Breast epithelium (tissue), 4 donors: ENCODE results near the gene PGBD5. TPM values are rescaled to one million over a fixed set of nuclear protein-coding genes. Genes with fewer than 3 reads are reported as not detected.

Experiments used
- DNase-seq, 2 donors: peaks; one replicate each; pipeline ENCODE4 v3.0.0-alpha.2; 2019; ENCODE audit warnings: low spot score in 2 of 2
- H3K27ac ChIP-seq, 2 donors: fragments of 200-600 bp; sonication (generic) in 1 of 2; one replicate each; pipeline ENCODE4 v1.5.1; 2016 to 2019; ENCODE audit warnings: mild to moderate bottlenecking in 1 of 2
- H3K27me3 ChIP-seq, 2 donors: fragments of 200-600 bp; sonication (generic) in 1 of 2; one replicate each; pipeline versions ENCODE4 v1.5.1 to v1.6.0; 2017 to 2019; ENCODE audit warnings: control low read depth in 1 of 2, mild to moderate bottlenecking in 1 of 2
- H3K36me3 ChIP-seq: fragments of 200-600 bp; one replicate; pipeline ENCODE4 v1.5.1; 2019
- H3K4me1 ChIP-seq, 2 donors: fragments of 200-600 bp; sonication (generic); one replicate each; pipeline ENCODE4 v1.5.1; 2016 to 2019; ENCODE audit warnings: control low read depth in 1 of 2
- H3K4me3 ChIP-seq, 3 donors: fragments of 200-600 bp; sonication (generic); 1 replicate in 2 of 3; 2 replicates in 1 of 3; pipeline ENCODE4 v1.5.1; 2016 to 2019; ENCODE audit warnings: mild to moderate bottlenecking in 3 of 3, moderate library complexity in 2 of 3
- H3K9me3 ChIP-seq, 2 donors: fragments of 200-600 bp; sonication (generic) in 1 of 2; one replicate each; pipeline ENCODE4 v1.5.1; 2016 to 2019; ENCODE audit warnings: control low read depth in 1 of 2
- POLR2A ChIP-seq: fragments of 450-650 bp; IDR thresholded peaks from one replicate; pipeline ENCODE4 v1.6.1; 2016; ENCODE audit warnings: antibody characterized with exemption, mild to moderate bottlenecking, moderate library complexity
- POLR2AphosphoS5 ChIP-seq, 3 donors: sonication (generic); formaldehyde crosslinking; IDR thresholded peaks; one replicate each; pipeline ENCODE4 v1.6.1; 2017; ENCODE audit warnings: antibody characterized with exemption in 3 of 3
- intact Hi-C: fragments of 100-400 bp; cut with DNase I; formaldehyde crosslinking; loops from one replicate; pipeline ENCODE4 v1.15.1; 2023; ENCODE audit warnings: low total_unique reads
- total RNA-seq, 3 donors: library from RNA; depleted of rRNA; stranded (reverse); fragments of >200 nt; gene quantifications; one replicate each; pipeline ENCODE4 v1.1.0, GENCODE V29; 2016
- TF ChIP-seq, protein P1 (sequence below), 3 donors: fragments of 450-650 bp; IDR thresholded peaks; one replicate each; pipeline ENCODE4 v1.5.1; 2016 to 2017; ENCODE audit warnings: antibody characterized with exemption in 3 of 3, mild to moderate bottlenecking in 3 of 3, moderate library complexity in 3 of 3

PGBD5 gene
- total RNA-seq, 3 donors from 2014 or later: 0.48 to 0.98 (median 0.59) TPM

GRCh38 chr1:230365723-230366307, 60.3 kb downstream of the PGBD5 start:
- no peak for DNase-seq
- no peaks in the 10 kb centered on the region for H3K9me3 ChIP-seq
- intact Hi-C loops: no loop called here
- H3K27ac ChIP-seq: no peak overlapping the region
- H3K4me1 ChIP-seq: no peaks in the 10 kb centered on the region
- H3K36me3 ChIP-seq: no peaks in the 10 kb centered on the region
- no peak overlapping the region for H3K4me3 ChIP-seq
- TF ChIP-seq POLR2AphosphoS5 (IDR thresholded peaks at IDR 0.05): no peak
- TF ChIP-seq, protein P1, sequence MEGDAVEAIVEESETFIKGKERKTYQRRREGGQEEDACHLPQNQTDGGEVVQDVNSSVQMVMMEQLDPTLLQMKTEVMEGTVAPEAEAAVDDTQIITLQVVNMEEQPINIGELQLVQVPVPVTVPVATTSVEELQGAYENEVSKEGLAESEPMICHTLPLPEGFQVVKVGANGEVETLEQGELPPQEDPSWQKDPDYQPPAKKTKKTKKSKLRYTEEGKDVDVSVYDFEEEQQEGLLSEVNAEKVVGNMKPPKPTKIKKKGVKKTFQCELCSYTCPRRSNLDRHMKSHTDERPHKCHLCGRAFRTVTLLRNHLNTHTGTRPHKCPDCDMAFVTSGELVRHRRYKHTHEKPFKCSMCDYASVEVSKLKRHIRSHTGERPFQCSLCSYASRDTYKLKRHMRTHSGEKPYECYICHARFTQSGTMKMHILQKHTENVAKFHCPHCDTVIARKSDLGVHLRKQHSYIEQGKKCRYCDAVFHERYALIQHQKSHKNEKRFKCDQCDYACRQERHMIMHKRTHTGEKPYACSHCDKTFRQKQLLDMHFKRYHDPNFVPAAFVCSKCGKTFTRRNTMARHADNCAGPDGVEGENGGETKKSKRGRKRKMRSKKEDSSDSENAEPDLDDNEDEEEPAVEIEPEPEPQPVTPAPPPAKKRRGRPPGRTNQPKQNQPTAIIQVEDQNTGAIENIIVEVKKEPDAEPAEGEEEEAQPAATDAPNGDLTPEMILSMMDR (IDR thresholded peaks at IDR 0.05): no peak
- TF ChIP-seq POLR2A: no peak
- H3K27me3 ChIP-seq: peaks cover 0 to 10% of the 10 kb centered on the region in 2 donors

GRCh38 chr1:230362949-230363348, 63.2 kb downstream of the PGBD5 start:
- Histone ChIP-seq H3K27ac (no peak overlapping the region), H3K4me3 (no peak overlapping the region), H3K27me3 (peaks cover 0 to 4% of the 10 kb centered on the region in 2 donors), H3K36me3 (no peaks in the 10 kb centered on the region), H3K4me1 (no peaks in the 10 kb centered on the region), H3K9me3 (no peaks in the 10 kb centered on the region)
- intact Hi-C loops: no loop called here
- TF ChIP-seq POLR2A (no peak), POLR2AphosphoS5 (IDR thresholded peaks at IDR 0.05) (no peak)
- TF ChIP-seq, protein P1 (IDR thresholded peaks at IDR 0.05): no peak
- DNase-seq: no peak

- Histone ChIP-seq H3K4me3 (no peak overlapping the region), H3K27ac (no peak overlapping the region), H3K9me3 (no peaks in the 10 kb centered on the region), H3K36me3 (no peaks in the 10 kb centered on the region), H3K4me1 (no peaks in the 10 kb centered on the region), H3K27me3 (peaks cover 0 to 9% of the 10 kb centered on the region in 2 donors)
- TF ChIP-seq, protein P1 (IDR thresholded peaks at IDR 0.05): no peak
- TF ChIP-seq POLR2A (no peak), POLR2AphosphoS5 (IDR thresholded peaks at IDR 0.05) (no peak)
- intact Hi-C loops: no loop called here
- DNase-seq: no peak
Measured at GRCh38 chr1:230361941-230362340, 64.2 kb downstream of the PGBD5 start.

GRCh38 chr1:230359992-230360668, 66.0 kb downstream of the PGBD5 start:
- DNase-seq: no peak
- H3K4me1 ChIP-seq: no peaks in the 10 kb centered on the region
- intact Hi-C loops: loop anchor here (5.0 kb wide), 1 partner anchor 557 kb away; no protein-coding TSS in a partner anchor
- no peak overlapping the region for H3K27ac ChIP-seq
- H3K9me3 ChIP-seq: no peaks in the 10 kb centered on the region
- no peak overlapping the region for H3K4me3 ChIP-seq
- no peaks in the 10 kb centered on the region for H3K36me3 ChIP-seq
- H3K27me3 ChIP-seq: peaks cover 0 to 9% of the 10 kb centered on the region in 2 donors
- TF ChIP-seq POLR2AphosphoS5 (IDR thresholded peaks at IDR 0.05) (no peak), POLR2A (no peak)
- TF ChIP-seq, protein P1 (IDR thresholded peaks at IDR 0.05): no peak
